IPS-NIHi7 (cell line): ENCODE results near the gene LCN9.
"Not testable (repeated sequence)": the region's sequence is repeated elsewhere in the genome, so short reads cannot be mapped to it uniquely, and the experiment has no call there.

Experiments used
- DNase-seq: peaks from one replicate; pipeline ENCODE4 v3.0.0; 2012; ENCODE audit warnings: mixed read lengths; ENCODE audit errors: extremely low spot score

Gene LCN9

DNA sequence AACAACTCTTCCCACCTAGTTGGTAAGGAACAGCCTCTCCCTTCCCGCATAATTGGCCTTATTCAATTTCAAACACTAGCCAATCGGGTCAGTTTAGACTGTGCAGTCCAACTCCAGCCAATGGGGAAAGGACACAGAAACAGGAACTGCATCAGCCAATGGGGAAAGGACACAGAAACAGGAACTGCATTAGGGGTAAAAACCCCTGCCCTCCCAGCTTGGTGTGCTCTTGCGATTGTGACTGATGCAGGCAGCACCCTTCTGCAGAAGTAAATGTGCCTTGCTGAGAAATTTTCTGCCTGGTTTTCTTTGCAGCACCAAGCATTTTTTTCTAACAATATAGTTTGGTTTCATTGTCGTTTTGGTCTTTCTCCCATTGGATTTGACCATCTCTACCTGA, 15.2 kb upstream of the LCN9 start:
- no peak for DNase-seq

DNA sequence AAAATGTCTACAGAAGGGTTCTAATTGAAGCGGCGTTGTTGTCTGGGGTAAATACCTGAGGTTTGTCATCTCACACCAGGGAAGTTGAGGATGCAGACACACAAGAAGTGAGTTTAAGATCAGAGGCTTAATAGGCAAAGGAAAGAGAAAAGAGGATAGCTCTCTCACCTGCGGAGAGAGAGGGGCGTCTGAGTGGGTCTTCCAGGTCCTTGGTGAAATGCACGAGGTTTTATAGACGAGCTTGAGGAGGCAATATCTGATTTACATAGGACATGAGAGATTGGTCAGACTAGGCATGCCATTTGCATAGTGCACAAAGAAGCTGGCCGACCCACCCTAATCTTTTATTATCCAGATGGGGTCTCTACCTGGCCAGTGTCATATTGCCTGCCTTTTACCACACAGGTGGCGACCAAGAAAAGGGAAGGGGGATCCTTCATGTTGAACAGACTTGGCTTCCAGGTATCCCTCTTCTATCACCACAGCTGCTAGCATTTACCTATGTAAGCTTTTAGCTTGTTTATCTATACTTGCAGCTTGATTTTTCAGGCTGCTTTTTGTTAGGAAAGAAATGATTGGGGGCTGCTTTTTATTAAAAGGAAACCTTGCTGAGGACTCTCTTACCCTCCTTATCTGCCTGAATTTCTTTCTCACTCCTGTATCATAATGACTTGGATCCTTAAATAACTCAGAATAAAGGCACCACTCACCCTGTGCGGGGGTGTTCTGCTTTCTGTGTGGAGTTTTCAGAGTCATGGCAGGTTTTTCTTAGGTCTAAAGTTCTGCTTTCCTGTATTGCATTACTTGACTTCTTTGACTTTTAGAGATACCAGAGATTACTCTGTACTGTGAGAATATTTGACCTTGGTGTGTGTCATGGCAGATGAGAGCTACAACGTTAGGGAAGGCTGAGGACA, 14.4 kb upstream of the LCN9 start:
- no peak for DNase-seq

DNA sequence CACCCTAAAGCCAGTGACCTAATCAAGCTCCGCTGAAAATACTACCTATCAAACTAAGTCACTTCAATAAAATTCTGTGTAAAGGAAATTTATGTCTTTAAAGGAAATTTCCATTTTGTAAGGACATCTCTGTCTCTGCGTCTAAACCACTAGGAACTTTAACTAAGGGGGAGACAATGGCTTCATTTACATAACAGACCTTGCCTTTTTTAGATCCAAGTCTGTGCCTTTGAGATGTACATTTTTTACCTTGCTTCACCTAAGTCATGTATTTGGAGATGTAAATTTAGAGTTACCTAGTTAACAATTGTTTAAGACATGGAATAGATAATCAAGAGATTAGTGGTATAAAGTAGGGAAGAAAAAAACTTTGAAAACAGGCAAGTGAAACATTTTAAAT, 13.6 kb upstream of the LCN9 start:
- no peak for DNase-seq

DNA sequence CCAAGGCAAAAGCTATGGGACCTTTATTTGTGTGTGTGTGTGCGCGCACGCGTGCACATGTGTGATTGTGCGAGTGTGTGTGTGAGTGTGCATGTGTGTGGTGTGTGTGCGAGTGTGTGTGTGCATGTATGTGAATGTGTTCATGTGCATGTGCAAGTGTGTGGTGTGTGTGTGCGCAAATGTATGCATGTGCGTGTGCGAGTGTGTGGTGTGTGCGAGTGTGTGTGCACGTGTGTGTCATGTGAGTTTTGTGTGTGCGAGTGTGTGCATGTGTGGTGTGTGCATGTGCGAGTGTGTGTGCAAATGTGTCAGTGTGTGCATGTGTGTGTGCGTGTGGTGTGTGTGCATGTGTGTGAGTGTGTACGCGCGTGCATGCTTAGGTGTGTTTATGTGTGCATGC, 12.7 kb upstream of the LCN9 start:
- DNase-seq, result no peak

DNA sequence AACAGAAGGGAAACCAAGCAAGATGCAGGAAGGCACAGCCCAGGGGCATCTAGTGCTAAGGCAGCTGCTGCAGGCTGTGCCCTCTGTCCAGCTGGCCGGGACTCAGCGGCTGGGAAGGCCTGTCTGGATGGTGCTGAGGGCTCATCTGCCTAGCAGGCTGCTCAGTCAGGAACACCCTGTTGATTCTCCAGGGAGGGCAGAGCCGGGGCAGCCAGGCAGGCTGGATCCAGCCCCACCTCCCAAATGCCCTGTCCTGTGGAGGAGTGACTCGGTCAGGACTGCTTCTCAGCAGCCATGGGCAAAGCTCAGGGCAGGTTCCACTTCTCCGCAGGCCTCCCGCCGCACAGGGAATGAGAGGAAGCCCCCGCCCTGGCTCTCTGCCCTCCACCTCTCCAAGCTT, 7.8 kb upstream of the LCN9 start:
- DNase-seq, result no peak

DNA sequence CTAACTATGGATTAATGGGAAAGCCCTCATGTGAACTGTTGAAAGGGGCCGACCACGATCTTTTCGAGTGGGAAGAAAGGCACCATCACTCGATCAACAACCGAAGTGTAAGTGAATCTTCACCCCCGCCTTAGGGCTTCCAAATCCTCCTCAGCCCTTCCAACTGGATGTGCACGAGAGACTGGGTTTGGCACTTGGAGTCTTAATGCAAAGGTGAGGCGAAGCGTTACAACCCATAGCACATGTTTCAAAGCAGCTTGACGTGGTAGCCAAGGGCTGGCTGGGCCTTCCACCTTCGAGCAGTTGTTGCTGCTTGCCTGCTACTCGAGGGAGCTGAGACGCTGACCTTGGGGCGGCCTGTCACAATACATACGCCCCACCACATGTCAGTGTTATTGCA, 5.7 kb upstream of the LCN9 start:
- DNase-seq, result no peak

DNA sequence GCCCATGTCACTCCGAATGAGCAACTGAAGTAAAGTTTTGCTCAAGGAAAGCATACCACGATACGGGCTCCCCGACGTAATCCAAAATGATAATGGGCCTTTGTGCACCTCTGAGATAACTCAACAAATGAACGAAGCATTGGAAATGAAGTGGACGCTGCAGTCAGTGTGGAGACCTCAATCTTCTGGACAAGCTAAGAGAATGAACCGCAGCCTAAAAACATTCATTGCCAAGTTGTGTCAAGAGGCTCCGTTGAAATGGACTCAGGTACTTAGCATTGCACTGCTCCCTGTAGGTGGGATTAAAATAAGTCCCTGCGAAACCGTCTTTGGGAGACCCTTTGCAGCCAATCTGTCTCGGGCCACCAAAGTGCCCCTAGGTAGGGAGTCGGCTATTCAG, 3.9 kb upstream of the LCN9 start:
- DNase-seq, result no peak

DNA sequence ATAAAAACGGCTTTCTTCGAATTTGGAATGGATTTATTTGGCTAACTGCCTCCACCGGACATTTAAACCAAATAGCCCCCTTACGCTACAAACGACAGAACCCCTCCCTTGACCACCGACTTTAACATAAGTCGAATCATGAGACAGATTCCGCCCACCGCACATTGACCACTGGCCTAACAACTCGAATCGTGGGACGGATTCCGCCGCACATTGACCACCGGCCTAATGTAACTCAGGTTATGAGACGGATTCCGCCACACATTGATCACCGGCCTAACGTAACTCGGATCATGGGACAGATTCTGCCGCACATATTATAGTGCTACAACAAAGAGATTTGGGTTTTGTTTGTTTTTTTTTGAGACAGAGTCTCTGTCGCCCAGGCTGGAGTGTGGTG, 2.7 kb upstream of the LCN9 start:
- no peak for DNase-seq

DNA sequence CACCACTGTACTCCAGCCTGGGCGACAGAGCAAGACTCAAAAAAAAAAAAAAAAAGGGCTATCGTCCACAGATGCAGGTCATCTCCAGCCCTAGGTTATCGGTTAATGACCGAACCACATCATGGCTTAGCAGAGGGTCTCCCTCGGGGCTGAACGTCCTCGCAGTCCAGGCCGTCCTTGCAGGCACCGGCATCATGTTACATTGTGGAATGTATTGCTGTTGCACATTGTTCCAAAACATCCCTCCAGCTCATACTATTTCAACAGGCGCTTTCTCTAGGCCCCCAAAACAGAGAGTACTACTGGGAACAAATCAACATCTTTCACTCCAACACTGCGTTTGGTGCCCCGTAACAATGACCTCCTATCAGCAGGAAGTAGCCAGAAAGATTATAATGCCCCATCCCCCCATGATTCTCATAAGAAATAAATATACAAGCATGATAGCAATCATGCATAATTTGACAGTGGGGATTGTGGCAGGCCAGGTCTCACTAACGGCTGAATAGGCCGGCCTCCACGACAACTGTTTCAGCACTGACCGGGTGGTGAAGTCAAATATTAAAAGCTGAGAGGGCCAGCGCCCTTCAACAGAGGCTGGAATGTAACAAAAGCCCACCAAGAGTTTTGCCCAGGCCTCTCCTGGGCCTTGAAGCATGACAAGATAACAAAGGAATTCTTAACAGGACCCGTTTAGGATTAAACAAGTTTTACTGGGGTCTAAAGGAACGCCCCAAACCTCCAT, 1.1 kb upstream of the LCN9 start:
- DNase-seq, result no peak

DNA sequence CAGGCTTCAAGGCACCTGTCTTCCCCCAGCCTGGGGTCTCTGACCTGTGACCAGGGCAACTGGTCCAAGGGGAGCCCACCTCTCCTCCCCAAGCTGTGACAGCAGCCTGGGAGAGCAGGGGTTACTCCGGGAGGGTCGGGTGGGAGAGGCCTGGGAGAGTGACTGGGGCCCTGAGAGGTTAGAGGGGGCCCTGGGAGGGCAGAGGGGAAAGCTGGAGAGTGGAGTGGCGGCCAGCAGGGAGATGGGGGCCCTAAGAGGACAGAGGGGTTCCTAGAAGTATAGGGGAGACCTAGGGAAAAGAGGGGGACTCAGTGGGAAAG, 302 bp downstream of the LCN9 start:
- DNase-seq, result no peak

DNA sequence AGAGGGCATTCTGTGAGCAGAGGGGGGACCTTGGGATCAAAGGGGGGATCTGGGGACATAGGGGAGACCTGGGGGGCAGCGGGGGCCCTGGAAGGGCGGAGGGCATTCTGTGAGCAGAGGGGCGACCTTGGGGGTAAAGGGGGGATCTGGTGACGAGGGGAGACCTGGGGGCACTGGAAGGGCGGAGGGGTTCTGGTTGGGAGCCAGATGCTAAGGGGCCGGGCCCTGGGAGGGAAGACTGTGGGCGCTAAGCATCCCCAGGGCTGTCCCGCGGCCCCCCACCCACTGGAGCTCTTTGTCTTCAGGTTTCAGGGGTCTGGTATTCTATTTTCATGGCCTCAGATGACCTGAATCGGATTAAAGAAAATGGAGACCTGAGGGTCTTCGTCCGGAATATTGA, 748 bp downstream of the LCN9 start:
- no peak for DNase-seq

DNA sequence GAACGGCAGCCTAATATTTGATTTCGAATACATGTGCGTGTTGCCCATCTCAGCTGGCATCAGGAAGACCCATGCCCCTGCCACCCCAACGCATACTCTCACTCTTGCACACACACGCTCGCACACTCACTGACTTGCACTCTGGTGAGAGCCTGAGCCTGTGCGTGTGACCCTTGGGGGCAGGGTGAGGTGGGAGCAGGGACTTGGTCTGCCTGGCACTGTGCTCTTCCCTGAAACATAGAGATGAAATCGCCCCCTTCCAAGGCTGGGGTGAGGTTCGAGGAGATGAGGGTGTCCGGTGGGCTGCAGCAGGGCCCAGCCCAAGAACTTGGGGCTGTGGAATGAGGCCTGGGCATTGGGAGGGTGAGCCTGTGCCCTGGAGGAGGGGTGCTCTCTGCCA, 1.2 kb downstream of the LCN9 start:
- DNase-seq, result no peak

DNA sequence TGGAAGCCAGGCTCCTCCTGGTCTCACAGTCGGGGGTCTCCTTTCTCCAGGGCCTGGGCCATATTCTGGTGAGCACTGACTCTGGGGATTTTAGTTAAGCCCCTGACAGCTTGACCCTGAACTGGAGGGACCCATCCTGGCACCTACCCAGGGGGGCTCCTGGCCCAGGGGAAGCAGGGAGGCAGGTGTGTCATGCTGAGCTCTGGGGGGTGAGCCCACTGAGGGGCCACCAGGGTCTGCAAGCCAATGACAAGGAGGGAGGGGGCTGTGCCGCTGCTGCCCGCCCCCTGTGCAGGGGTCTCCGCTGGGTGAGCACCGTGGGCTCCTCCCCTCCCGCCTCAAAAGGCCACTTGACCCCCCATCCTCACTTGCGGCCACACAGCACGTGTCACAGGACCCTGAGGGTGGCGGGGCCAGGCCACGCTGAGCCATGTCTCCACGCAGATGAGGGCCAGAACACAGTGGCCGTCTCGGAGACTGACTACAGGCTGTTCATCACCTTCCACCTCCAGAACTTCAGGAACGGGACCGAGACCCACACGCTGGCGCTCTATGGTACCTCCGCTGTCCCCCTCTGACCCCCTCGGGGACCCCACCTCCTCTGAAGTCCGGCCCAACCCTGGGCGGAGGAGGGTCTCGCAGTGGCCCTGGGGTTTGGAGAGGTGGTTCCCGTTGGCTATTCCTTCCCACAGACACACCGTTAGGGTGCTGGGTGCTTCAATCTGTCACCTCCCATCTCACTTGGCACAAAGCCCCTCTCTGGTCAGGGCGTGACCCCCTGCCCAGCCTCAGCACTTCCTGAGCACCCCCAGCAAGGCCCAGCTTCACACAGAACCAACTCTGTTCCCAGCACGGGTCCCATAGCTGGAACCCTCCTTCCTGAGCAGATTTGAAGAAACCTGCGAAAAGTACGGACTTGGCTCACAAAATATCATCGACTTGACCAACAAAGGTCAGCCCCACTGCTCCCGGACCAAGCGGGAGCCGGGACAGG, 2.0 kb downstream of the LCN9 start:
- DNase-seq, result no peak

DNA sequence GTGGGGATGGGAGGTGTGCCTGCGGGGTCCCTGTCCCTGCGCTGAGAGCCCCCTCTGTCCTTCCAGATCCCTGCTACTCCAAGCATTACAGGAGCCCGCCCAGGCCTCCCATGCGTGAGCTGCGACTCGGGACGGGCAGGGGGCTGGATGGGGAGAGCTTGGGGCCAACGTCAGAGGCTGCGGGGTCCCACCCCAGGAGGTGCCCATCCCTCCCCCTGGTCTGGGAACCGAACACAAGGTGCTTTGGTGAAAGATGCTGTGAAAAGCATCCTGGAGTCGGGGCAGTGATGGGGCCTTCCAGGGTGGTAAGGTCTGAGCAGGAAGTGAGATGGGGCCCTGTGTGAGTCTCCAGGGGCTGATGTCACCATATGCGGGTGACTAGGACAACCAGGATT, 2.7 kb downstream of the LCN9 start:
- no peak for DNase-seq

DNA sequence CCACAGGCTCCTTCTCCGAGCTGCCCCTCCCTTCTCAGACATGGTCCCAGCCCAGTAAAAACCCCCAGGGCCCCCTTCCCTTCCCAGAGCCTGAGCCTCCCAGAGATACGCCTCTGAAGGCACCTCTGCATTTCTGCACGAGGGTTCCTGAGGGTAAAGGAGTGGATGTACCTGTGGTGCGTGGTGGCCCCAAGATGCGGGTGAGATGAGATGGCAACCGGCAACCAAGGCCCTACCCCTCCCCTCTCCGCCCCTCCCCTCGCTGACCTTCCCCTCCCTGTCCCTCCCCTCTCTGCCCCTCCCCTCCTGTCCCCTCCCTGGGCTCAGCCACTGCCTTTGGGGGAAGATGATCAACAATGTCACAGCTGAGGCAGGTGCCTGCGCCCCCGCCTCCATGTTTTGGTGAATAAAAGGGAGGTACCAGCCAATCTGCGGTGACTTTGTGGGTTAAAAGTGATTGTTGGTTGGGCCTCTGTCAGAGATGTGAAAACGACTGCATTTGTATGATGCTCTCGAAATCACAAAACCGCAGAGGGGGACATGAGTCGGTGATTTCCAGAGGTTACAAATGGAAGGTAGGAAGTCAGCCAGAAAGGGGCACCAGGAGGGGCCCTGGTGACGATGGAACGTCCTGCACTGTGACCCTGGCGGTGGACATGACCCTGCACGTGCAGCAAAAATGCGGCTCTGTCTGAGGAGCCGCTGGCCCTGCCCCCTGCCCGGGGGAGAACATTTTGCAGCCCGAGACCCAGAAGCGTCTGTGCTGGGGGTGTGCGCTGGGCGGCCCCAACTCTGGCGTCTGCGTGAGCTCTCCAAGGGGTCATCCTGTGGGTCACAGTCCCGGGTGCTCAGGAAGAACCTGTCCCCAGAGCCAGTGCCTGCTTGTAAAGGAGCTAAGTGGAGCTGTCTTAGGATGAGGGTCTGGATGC, 3.7 kb downstream of the LCN9 start:
- no peak for DNase-seq

DNA sequence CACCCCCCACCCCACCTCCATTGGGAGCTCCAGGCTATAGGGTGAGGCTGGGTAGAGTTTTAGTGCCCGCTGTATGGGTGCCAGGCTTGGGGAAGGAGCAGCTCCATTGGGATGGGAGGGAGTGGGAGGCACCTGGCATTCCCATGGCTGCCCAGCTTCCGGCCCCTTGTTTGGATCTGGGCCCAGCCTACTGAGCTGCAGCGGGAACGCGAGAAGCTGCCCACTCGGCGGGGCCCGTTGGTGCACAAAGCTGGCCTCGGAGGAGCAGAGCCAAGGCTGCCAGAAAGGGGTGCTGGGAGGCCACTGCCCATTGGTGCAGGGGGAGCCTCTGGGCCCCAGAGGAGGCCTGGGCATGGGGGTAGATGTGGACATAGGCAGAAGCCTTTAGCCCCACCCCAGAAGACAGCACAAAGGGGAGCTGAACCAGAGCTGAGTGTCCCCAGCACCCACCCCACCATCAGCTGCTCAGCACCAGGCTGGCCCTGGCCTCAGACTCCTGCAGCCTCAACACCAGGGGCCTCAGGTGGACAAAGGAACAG, 4.4 kb downstream of the LCN9 start:
- no peak for DNase-seq

DNA sequence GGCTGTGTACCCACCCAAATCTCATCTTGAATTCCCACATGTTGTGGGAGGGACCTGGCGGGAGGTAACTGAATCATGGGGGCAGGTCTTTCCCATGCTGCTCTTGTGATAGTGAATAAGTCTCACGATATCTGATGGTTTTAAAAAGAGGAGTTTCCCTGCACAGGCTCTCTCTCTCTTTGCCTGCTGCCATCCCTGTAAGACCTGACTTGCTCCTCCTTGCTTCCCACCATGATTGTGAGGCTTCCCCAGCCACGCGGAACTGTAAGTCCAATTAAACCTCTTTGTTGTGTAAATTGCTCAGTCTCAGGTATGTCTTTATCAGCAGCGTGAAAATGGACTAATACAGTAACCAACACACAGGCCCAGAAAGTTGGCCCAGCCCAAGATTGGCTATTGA, 5.9 kb downstream of the LCN9 start:
- not testable (repeated sequence) for DNase-seq

DNA sequence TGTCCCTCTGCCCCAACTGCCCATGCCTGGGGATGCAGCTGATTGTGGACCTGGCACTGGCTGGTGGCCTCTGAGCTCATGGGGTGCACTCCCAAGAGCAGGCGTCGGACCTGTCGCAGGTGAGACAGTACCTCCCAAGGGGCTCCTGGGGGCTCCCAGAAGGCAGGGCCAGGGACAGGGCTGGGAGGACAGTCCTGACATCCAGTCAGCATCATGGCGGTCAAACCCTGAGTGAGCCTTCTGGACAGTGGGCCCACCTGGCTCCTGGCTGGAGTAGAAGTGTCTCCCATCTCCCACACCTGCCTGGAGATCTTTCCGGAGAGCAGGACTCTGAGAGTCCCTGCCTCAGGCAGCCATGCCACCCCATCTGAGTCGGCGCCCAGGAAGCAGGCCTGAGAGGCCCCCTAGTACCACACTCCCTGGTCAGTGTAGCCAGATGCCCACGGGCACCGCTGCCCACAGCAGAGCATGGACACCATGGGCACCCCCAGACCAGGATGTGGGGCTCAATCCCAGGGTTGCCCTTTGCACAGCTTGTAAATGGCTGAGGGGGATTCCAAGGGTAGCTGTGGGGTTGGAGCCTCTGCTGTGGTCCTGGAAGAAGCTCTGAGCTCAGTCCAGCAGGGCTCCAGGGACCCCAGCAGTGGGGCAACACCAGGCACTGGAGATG, 6.6 kb downstream of the LCN9 start:
- no peak for DNase-seq

DNA sequence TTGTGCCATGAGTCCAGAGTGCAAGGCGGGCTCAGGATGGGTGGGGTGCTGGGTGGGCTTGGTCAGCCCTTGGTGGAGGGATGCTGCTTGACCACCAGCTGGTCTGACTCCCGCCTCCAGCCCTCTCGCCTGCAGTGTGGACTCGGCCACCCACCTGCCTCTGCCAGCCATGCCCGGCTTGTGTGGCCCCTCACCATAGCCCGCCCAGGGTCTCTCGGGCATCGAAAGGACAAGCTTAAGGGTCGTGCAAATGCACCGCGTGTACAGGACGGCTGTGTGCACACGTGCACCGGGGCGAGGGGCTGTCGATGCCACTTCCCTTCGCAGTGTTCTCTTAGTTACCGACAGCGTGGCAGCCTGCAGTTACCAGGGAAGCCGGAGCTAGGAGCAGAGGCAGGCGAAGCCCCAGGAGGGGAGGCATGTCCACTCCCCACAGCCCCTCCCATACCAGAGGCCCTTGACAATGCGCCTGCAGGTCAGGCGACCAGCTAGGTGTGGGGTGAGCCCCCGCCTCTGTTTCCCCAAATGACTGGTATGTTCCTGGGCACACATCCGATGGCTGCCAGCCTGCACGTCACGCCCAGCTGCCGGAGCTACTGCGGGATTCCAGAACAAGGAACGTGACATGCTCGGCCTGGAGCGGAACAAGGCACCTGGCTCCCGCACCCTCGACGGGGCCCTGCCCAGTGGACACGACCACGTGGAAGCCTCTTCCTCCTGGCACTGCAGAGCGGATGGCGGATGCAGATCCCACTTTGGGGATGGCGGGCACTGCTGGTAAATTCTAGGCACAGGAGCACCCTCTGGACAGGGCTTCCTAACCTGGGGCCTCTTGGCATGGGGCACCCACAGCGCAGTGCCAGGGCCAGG, 7.8 kb downstream of the LCN9 start:
- DNase-seq, result no peak
